Thoracic aorta (tissue), 2 donors: ENCODE results near the gene KCNT1. TPM values are rescaled to one million over a fixed set of nuclear protein-coding genes. Genes with fewer than 3 reads are reported as not detected.
A peak's percentile ranks its signal among the peaks of the same experiment; 100 is the strongest.

Experiments used
- ATAC-seq: fragments of 150-250 bp; one replicate; pipeline ENCODE4 v1.8.0; 2017; ENCODE audit warnings: low read depth; ENCODE audit not compliant: insufficient number of reproducible peaks, low FRiP score
- DNase-seq: peaks from one replicate; pipeline ENCODE4 v3.0.0-alpha.2; 2020; ENCODE audit warnings: low spot score
- H3K27ac ChIP-seq, 2 donors: fragments of 200-600 bp; sonication (generic); 1 replicate in 1 of 2; 2 replicates in 1 of 2; pipeline ENCODE4 v1.5.1; 2016; ENCODE audit warnings: mild to moderate bottlenecking in 2 of 2, moderate library complexity in 2 of 2
- H3K27me3 ChIP-seq: fragments of 200-600 bp; sonication (generic); replicated peaks from 2 replicates; pipeline ENCODE4 v1.6.0; 2016; ENCODE audit warnings: mild to moderate bottlenecking; ENCODE audit not compliant: insufficient read depth
- H3K36me3 ChIP-seq: fragments of 200-600 bp; sonication (generic); one replicate; pipeline ENCODE4 v1.5.1; 2016
- H3K4me1 ChIP-seq, 2 donors: fragments of 200-600 bp; sonication (generic); 1 replicate in 1 of 2; 2 replicates in 1 of 2; pipeline versions ENCODE4 v1.5.1 to v1.6.0; 2016; ENCODE audit warnings: low read depth in 2 of 2, mild to moderate bottlenecking in 1 of 2; ENCODE audit not compliant: control insufficient read depth in 1 of 2
- H3K4me3 ChIP-seq: fragments of 200-600 bp; sonication (generic); 2 replicates; pipeline ENCODE4 v1.5.1; 2016; ENCODE audit warnings: mild to moderate bottlenecking
- H3K9me3 ChIP-seq: fragments of 200-600 bp; sonication (generic); 2 replicates; pipeline ENCODE4 v1.5.1; 2016
- CTCF ChIP-seq: fragments of 200-600 bp; sonication (generic); IDR thresholded peaks from one replicate; pipeline ENCODE4 v1.5.1; 2019; ENCODE audit warnings: antibody characterized with exemption
- total RNA-seq, 2 donors: library from RNA; depleted of rRNA; stranded (reverse); fragments of >200 nt; gene quantifications; one replicate each; pipeline versions ENCODE4 v1.1.0 to v1.2.3, GENCODE V29; 2016

KCNT1 gene
- total RNA-seq, 2 donors from 2014 or later: 0.28 to 0.54 TPM

- DNase-seq (no peak), ATAC-seq (no peak)
- Histone ChIP-seq H3K27me3 (no peaks in the 10 kb centered on the region), H3K4me3 (no peak overlapping the region), H3K9me3 (no peaks in the 10 kb centered on the region), H3K36me3 (no peaks in the 10 kb centered on the region), H3K4me1 (peaks cover 6 to 28% of the 10 kb centered on the region in 2 donors), H3K27ac (no peak overlapping the region)
- TF ChIP-seq CTCF: no peak
Measured at GRCh38 chr9:135802876-135803419, 101.0 kb downstream of the KCNT1 start.

- no peaks in the 10 kb centered on the region for H3K9me3 ChIP-seq
- TF ChIP-seq CTCF: no peak
- ATAC-seq (no peak), DNase-seq (no peak)
- H3K4me3 ChIP-seq: no peak overlapping the region
- H3K36me3 ChIP-seq: no peaks in the 10 kb centered on the region
- no peaks in the 10 kb centered on the region for H3K27me3 ChIP-seq
- H3K4me1 ChIP-seq: peaks cover 1 to 23% of the 10 kb centered on the region in 2 donors
- H3K27ac ChIP-seq: no peak overlapping the region
Measured at GRCh38 chr9:135803441-135803840, 101.5 kb downstream of the KCNT1 start.

GRCh38 chr9:135804581-135805421 is 102.8 kb downstream of the KCNT1 start:
- no peak for DNase-seq

GRCh38 chr9:135805422-135806022 is 103.5 kb downstream of the KCNT1 start:
- Histone ChIP-seq H3K36me3 (peaks cover 3% of the 10 kb centered on the region), H3K27ac (peak overlapping the region in 1 of 2 donors; percentile 29), H3K9me3 (no peaks in the 10 kb centered on the region), H3K4me1 (peaks cover 0 to 17% of the 10 kb centered on the region in 2 donors), H3K27me3 (no peaks in the 10 kb centered on the region), H3K4me3 (no peak overlapping the region)
- DNase-seq (no peak), ATAC-seq (no peak)
- no peak for TF ChIP-seq CTCF

More at GRCh38 chr9:135804581-135805421, 102.8 kb downstream of the KCNT1 start:
- no peaks in the 10 kb centered on the region for H3K36me3 ChIP-seq
- peaks cover 0 to 17% of the 10 kb centered on the region in 2 donors for H3K4me1 ChIP-seq
- no peak overlapping the region for H3K4me3 ChIP-seq
- no peaks in the 10 kb centered on the region for H3K9me3 ChIP-seq
- no peaks in the 10 kb centered on the region for H3K27me3 ChIP-seq
- no peak for TF ChIP-seq CTCF
- no peak for ATAC-seq
- peak overlapping the region; percentile 29 to 63 for H3K27ac ChIP-seq

GRCh38 chr9:135809166-135809565 is 107.2 kb downstream of the KCNT1 start:
- no peak for ATAC-seq

More at GRCh38 chr9:135809166-135809565, 107.2 kb downstream of the KCNT1 start:
- TF ChIP-seq CTCF: no peak
- Histone ChIP-seq H3K27me3 (no peaks in the 10 kb centered on the region), H3K4me3 (no peak overlapping the region), H3K27ac (no peak overlapping the region), H3K9me3 (no peaks in the 10 kb centered on the region), H3K36me3 (peaks cover 24% of the 10 kb centered on the region), H3K4me1 (peaks cover 0 to 17% of the 10 kb centered on the region in 2 donors)
- no peak for DNase-seq
